ENCODE results near the gene XCL2.

The XCL2 gene

DNA sequence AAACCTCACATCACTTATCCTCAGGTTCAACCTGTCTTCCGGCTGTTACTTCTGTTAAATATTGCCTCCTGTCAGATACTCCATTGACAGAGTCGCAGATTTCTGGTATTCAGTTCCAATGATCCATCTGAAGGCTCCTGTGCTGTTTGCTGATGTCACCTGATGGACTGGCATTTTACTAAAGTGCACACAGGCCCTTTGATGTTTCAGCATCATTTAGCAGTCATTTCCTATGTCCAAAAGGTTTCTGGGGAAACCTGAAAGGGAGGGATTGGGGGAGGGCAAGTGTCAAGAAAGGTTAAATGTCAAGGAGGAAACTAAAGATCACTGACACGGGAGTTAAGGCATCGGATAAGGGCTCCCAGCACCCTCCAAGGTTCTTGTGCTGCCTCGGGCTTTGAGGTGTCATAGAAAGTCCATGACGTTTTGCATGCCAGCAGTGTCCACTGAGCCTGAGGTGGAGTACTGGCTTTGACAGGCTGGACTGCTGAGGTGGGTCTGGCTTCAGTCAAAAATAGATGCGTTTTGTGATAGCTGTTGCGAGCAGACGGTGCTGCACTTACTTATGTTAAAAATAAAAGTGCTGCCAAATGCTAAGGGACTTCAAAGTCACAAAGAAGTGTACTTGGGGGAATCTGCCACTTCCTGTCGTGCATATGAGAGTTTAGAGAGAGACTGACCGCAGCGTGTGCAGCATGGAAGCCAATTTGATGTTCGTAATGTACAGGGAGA, 30.8 kb downstream of the XCL2 start:
- DNase-seq = no peak

DNA sequence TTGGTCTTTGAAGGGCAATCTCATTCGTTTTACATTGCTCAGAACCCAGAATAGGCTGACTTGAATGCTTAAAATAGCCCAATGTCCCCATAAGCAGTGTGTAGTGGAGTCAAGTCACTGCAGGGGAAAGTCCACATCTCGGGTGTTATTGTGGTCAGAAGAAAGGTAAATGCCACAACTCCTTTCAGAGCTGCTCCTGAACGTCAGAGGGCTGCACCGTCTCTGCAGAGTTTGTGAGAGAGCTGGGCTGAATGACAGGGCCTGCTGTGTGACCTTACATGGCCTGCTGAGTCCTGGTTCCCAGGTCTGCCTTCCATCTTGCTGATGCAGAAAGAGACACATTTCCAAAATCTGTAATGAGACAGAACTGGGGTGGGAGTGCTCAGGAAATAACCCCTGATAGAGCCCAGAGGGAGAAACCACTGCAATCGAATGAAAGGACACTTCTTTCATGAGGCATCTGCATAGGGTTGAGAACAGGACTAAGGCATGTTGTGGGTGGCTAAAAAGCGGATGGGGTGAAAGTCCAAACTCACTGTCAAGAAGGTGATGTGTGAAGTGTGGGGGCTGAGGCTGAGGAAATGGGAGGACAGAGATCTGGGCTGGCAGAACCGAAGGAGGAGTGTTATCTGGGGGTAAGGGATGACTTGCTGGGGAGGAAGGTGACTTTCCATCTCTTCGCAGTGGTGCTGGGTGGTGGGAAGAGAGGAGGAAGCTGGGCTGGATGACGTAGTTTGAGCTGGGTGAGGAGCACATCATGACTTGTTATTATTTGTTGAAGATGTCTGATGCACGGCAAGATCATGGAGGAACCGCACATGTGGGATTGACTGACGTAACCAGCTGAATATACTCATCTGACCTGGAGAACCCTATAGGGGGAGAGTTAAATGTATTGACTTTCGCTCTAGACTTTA, 33.7 kb downstream of the XCL2 start:
- no peak for DNase-seq

DNA sequence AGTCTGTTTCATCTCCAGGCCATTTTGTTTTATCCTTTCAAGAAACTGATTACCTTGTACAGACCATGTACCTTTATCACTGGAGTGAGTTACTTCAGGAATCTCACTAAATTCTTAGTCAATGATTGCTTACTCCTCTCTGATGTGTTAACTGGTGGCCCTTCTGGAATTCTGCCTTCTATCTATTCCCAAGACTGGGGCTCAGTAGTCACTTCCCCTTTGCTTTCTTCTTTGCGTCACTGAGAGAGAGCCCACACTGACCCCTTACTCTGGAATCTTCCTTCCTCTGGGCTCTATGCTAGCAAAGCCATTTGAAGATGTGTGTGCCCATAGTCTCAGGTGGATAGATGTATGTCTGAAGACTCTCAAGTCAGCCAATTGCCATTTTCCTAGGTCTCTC, 34.6 kb downstream of the XCL2 start:
- no peak for DNase-seq

GRCh38 chr1:168507828-168508227, 36.0 kb downstream of the XCL2 start:
- DNase-seq = no peak

- DNase-seq = no peak
Measured at GRCh38 chr1:168507231-168507630, 36.6 kb downstream of the XCL2 start.

GRCh38 chr1:168506204-168506819, 37.5 kb downstream of the XCL2 start:
- no peak for DNase-seq

- no peak for DNase-seq
Measured at GRCh38 chr1:168505006-168505405, 38.8 kb downstream of the XCL2 start.

DNA sequence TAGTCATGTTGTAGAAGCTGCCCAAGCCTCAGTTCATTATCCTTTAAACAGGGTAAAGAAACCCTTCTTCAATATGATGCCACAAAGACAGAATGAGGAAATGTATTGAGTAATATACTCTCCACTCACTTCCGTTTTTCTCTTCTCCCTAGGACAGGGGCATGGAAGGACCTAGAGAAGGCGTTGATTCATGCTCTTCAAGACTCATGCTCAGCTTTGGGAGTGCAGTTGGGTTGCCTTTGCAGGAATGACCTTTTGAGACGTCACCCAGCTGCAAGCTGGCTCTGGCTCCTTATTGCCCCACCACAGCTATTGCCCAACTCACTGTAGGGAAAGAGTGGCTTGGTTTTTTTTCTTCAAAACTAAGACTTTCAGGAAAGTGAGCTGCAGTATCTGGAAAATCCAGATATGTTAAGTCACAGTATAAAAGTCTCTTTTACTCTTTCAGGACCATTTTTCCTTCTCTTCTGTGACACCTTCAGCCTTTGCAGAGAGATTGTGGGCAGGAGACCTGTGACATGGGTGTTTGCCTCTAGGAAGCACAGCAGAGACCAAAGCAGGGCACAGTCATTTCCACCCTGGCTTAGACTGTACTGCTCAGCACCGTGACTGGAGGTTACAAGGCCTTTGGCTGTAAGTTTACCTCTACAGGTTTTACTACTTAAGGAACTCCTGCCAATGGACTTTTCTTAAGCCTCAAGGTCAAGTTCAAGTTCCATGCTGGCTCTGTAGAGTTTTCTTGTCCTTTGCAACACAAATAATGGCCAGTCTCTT, 39.5 kb downstream of the XCL2 start:
- no peak for DNase-seq

DNA sequence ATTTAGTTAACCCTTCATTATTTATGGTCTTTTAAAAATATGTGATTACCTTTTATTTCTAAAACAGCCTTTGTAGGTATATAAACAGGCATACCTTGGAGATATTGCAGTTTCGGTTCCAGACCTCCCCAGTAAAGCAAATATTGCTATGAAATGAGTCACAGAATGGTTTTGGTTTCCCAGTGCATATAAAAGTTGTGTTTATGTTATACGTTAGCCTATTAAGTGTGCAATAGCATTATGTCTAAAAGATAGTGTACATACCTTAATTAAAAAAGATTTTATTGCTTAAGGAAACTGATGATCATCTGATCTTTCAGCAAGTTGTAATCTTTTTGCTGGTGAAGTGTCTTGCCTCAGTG, 44.1 kb downstream of the XCL2 start:
- no peak for DNase-seq

- DNase-seq = no peak
Measured at GRCh38 chr1:168498956-168499687, 44.7 kb downstream of the XCL2 start.

DNA sequence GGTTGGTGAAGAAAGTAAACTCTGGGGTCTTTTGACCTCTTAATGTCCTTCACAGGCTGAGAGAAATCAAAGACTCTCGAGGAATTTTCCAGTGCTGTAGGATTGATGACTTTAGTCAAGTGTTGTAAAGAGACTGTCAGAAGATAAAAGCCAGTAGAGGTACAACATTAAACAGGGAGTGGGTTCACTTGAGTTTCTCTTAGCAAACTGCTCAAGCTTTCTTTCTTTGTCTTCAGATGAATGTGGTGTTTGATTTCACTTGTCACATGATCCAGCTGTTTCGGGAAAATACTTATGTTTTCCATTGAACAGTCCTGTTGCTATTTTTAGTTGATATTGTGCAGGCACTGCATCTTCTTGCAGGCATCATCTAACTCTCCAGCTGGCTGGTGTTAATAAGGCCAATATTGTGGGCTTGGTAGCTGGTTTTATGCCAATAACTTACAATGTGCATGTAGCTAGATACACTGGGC, 45.6 kb downstream of the XCL2 start:
- no peak for DNase-seq

- no peak for DNase-seq
Measured at GRCh38 chr1:168497376-168497950, 46.3 kb downstream of the XCL2 start.

GRCh38 chr1:168491527-168492164, 52.2 kb downstream of the XCL2 start:
- DNase-seq = no peak
